HG03342 (cell line): ENCODE data around the gene NKG7.

Source experiments
- ATAC-seq: cut with Tn5 transposase; IDR thresholded peaks from one replicate; pipeline ENCODE4 v1.9.1; 2021; ENCODE audit warnings: mild to moderate bottlenecking, moderate library complexity; ENCODE audit not compliant: unreplicated experiment

Gene NKG7

DNA sequence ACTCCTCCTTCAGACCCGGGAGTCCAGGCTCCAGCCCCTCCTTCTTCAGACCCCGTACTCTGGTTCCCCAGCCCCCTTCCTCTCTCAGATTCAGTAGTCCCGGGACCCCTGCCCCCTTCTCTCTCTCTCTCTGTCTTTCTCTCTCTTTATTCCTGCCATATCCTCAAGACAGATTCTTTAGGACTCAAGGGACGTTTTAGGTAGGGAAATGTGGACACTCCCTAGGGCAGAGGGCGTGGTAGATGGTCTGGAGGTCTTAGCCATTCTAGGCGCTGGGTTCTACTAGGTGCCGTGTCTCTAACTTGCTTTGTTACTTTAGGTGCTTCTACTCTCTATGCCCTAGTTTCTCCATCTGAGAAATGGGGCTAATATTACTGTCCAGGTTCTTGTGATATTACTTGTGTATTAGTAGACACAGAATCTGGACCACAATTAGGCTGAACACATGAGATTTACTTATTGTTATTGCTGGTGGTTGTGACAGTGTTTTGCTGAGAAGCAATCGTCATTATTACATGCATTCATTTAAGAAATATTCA is 18.7 kb upstream of the NKG7 start:
- ATAC-seq, result no peak

DNA sequence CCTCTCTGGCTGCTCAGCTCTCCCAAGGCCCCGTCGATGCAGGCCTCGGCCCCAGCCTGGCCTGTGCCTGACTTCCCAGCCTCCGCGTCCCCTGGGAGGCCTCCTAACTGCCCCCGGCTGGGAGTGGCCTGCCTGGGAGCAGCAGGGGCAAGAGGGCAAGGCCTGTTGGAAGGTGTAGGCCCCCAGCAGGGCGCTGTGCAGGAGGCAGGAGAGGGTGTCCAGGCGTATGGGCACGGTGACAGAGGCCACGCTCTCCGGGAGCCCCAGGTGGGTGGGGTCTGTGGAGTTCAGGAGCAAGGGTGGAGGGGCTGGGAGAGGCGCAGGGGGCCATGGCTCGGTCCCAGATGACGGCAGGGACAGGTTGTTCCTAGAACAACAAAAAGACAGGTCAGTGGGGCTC is 16.7 kb upstream of the NKG7 start:
- no peak for ATAC-seq

DNA sequence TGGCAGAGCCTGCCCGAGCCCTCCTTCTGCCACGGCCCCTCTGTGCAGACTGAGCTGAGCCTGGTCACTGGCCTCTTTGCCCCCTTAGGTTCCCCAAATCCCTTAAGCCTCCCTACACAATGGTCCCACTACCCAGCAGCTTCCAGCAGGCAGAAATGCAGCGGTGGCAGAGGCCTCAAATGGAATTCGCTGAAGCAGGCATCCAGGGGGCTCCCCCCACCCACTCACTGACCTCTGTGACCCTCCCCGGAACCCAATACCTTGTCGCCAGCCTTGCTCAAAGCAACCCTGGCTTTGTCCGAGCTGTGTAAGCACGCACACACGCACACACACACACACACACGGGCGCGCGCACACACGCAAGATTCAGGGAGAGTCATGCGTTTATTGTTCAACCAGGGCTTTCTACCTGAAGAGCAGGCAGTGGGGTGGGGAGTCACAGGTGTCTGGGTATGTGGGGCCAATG is 15.5 kb upstream of the NKG7 start, which contains the start of gene LIM2:
Gene LIM2, minus strand, starts transcription at position 51 of the 466 bp plus-strand sequence. CDS start 531 bp downstream, outside the sequence.
- no peak for ATAC-seq

GRCh38 chr19:51386882-51387520 is 14.5 kb upstream of the NKG7 start:
- no peak for ATAC-seq

DNA sequence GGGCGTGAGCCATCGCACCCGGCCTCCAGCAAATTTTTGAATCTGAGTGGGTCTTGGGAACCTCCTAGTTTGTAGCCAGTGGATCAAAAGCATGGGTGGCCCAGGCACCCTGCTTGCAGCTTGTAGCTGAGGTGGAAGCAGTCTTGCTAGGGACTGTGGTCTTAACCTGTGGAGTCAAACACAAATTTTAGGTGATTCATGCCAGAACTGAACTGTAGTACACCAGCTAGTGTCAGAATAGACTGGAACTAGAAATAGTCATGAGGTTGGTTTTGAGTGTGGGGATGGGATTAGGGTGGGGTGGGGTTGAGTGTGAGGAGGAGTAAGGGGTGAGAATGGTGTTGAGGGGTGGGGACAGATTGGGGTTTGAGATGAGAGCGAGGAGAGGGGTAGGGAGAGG is 9.6 kb upstream of the NKG7 start:
- no peak for ATAC-seq

- ATAC-seq, result no peak
Observed at GRCh38 chr19:51380379-51380778, 7.9 kb upstream of the NKG7 start.

DNA sequence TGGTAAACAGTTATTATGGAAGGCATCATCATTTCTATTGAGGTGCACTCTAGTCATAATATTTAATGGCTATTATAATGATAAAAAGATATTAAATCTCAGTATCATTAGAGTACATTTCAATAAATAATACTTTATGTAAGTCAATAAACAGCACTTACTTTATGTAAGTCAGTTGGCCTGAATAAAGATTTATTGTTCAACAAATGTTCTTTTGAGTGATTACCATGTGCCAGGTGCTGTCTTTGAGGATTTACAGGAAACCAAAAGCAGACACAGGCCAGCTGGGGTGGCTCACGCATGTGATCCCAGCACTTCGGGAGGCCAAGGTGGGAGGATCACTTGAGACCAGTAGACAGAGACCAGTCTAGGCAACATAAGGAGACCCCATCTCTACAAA is 5.0 kb upstream of the NKG7 start:
- ATAC-seq, result no peak

DNA sequence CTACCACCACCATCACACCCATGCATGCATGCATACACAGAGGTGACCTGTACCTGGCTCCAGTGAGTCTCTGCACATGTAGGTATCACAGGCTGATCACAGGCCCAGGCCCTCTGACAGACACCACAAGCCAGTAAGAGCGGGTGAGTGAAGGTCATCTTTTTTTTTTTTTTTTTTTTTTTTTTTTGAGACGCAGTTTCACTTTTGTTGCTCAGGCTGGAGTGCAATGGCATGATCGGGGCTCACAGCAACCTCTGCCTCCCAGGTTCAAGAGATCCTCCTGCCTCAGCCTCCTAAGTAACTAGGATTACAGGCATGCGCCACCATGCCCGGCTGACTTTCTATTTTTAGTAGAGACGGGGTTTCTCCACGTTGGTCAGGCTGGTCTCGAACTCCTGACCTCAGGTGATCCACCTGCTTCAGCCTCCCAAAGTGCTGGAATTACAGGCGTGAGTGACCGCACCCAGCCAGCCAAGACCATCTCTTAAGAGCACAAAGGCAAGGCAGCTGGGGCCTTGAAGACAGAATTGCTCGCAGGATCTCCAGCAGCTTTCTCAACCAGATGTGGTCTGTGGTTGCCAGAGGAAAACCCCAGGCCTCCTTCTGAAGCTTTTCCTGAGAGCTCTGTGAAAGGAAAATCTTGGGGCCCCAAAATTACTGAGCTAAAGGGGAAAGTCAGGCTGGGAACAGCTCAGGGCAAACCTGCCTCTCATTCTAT is 3.2 kb upstream of the NKG7 start:
- ATAC-seq, result no peak

DNA sequence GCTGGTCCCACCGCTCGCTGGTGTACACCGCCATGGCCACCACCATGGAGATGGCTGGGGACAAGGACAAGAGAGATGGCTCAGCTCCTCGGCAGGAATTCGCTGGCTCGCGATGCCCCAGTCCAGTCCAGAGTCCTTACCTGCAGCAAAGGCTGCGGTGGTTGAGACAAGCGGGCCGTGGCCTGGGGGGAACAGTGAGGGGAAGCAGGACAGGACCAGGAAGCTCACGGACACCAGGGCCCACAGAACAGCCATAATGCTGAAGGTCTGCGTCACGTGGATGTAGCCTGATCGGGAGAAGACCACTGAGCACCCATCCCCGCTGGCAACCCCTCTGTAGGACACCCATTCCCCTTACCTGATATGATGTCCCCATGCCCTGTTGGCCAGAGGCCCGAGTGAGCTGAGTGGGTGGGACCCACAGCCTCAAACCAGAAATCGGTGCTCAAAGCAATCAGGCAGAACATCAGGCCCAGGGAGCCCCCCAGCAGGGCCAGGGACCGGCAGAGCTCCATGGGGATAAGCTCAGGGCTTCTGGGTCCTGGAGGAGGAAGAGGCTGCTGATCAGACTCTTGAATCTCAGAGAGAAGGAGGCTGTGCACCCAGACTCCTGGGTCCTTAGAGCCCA is 319 bp downstream of the NKG7 start:
- ATAC-seq, result no peak

DNA sequence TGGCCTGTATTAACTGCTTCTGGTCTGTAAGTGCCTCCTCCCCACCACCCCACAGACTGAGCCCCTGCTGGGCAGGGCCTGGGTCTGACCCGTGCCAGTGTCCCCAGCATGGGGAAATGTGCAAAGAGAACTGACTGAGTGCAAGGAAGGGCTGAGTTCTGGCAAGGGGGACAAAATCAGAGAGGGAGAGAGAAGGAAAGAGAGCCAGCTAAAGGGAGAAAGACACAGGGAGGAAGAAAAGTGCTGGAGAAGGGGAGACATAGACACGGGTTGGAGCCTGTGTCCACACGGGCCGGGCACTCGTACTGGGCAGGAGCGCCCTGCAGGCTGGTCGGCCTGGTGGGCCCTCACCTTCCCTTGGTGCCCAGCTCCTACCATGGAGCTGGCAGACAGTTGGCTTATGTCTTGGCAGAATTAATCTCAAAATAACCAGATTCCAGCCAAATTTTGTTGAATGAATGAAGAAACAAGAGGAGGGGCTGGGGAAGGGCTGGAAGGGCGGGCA is 1.2 kb downstream of the NKG7 start:
- ATAC-seq, result no peak

- no peak for ATAC-seq
Observed at GRCh38 chr19:51370230-51370629, 2.2 kb downstream of the NKG7 start.

DNA sequence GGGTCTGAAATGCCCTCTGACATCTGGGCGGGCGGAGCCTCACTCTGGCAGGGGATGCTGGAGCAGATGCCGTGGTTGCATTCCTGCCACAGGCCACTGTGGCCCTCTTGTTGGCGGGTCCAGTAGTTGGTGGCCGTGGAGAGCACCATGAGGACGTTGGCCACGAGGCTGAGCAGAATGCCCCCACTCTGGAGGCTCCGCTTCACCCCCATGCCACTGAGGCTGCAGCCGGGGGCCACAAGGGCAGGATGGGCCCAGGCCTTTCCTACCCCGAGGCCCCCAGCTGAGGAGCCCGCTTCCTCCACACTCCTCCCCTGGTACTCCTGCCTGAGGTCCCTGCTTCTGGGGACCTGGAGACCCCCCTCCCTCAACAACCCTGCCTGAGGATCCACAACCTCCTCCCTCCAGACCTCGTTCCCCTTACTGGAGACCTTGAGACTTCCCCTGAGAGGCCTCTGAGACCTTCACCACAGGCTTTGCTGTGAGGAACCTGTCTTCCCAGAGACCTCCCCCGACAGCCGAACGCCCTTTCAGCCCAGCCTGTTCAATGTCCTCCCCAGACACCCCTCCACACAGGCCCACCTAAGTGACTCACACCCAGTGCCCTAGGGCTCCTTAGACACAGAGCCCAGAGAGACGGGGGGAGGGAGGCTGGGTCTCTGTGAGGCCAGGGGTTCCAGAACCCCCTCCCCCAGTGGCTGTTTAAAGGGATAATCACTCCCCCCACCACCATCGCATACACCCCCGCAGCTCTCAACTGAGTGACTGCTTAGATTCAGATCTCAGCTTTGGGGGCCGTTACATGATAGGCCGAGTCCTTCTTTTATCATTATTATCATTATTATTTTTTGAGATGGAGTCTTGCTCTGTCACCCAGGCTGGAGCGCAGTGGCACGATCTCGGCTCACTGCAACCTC is 3.8 kb downstream of the NKG7 start, which contains the start of gene CLDND2:
Gene CLDND2, minus strand, starts transcription at position 638 of the 917 bp plus-strand sequence. Its CDS starts 426 bp downstream, at position 212.
- ATAC-seq, result no peak

- peak; percentile 67 for ATAC-seq
Observed at GRCh38 chr19:51367565-51368365, 4.7 kb downstream of the NKG7 start.

DNA sequence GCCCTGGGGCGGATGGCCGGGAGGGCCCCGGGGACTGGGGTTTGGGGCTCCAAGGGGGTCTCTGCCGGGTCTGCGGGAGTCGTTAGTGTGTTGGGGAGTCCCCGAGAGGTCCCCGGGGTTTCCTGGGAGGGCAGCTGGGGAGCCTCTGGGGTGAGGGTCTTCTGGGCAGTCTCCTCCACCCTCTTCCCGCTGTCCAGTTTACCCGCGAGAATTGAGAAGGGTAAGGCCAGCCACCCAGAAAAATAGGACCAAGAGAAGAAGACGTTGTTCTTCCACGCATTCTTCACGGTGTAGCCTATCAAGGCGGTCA is 5.2 kb downstream of the NKG7 start:
- ATAC-seq, result no peak

- ATAC-seq, result peak; percentile 46
Observed at GRCh38 chr19:51366389-51367254, 5.8 kb downstream of the NKG7 start.

GRCh38 chr19:51365965-51366388 is 6.5 kb downstream of the NKG7 start, which contains the start of gene ETFB:
ETFB (minus strand) TSS chr19:51366388; CDS start chr19:51366326, 62 bp downstream.
- no peak for ATAC-seq

DNA sequence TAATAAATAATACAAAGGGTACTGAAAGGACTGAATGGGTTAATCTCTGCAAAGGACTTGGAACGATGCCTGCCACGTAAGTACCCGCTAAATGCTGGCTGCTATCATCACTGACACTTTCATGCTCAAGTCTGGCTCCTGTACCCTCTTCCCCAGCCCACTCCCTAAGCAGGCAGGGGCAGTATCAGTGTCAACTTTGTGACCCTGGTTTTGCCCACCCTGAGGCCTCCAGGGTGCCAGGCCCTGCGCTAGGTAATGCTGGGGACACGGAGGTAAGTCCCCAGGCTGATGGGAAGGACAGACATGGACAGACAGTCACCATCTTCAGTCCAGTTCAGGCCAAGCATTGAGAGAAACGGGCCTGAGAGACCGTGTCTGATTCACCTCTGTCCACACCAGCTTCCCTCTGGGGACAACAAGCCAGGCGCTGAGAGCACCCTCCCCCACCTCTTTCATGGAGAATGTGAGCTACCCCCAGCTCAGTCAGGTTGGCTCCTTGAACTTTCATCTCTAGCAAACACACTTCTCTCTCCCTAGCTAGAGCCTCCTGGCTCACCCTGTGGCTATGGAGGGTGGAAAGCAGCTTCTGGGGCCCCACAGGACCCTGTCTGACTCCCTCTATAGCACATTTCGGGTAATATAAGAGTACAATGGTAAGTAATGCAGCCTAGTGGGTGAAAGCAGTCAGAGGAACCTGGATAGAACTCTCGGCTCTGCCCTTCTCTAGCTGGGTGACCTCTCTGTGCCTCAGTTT is 7.1 kb downstream of the NKG7 start:
- no peak for ATAC-seq
